Gastrocnemius medialis (tissue), 4 donors: ENCODE measurements around the gene FLII. TPM values are rescaled to one million over a fixed set of nuclear protein-coding genes. Genes with fewer than 3 reads are reported as not detected.

Source experiments
- ATAC-seq, 2 donors: fragments of 150-250 bp; one replicate each; pipeline ENCODE4 v1.9.1; 2016
- DNase-seq, 2 donors: peaks; one replicate each; pipeline ENCODE4 v3.0.0-alpha.2; 2019
- H3K27ac ChIP-seq, 4 donors: fragments of 200-600 bp; sonication (generic); 1 replicate in 1 of 4; 2 replicates in 3 of 4; pipeline ENCODE4 v1.5.1; 2016 to 2018; ENCODE audit warnings: mild to moderate bottlenecking in 2 of 4, moderate library complexity in 1 of 4
- H3K27me3 ChIP-seq, 3 donors: fragments of 200-600 bp; sonication (generic) in 2 of 3; 1 replicate in 1 of 3; 2 replicates in 2 of 3; pipeline versions ENCODE4 v1.5.1 to v1.6.0; 2016 to 2019; ENCODE audit warnings: mild to moderate bottlenecking in 1 of 3, moderate library complexity in 1 of 3
- H3K36me3 ChIP-seq, 2 donors: fragments of 200-600 bp; sonication (generic) in 1 of 2; one replicate each; pipeline ENCODE4 v1.5.1; 2017 to 2018
- H3K4me1 ChIP-seq, 2 donors: fragments of 200-600 bp; sonication (generic) in 1 of 2; one replicate each; pipeline ENCODE4 v1.5.1; 2016 to 2017; ENCODE audit warnings: mild to moderate bottlenecking in 2 of 2
- H3K4me3 ChIP-seq, 4 donors: fragments of 200-600 bp; sonication (generic) in 3 of 4; 1 replicate in 1 of 4; 2 replicates in 3 of 4; pipeline ENCODE4 v1.5.1; 2016 to 2019; ENCODE audit warnings: mild to moderate bottlenecking in 2 of 4
- H3K9me3 ChIP-seq, 3 donors: fragments of 200-600 bp; sonication (generic) in 2 of 3; 1 replicate in 1 of 3; 2 replicates in 2 of 3; pipeline ENCODE4 v1.5.1; 2016 to 2019
- POLR2A ChIP-seq, 2 donors: fragments of 450-650 bp; IDR thresholded peaks; one replicate each; pipeline ENCODE4 v1.6.1; 2017; ENCODE audit warnings: antibody characterized with exemption in 2 of 2, mild to moderate bottlenecking in 2 of 2, moderate library complexity in 2 of 2
- in situ Hi-C, 4 donors: fragments of 200-750 bp; cut with MboI; loops; one replicate each; pipeline versions ENCODE4 v1.15.0 to v1.8.0; 2017; ENCODE audit warnings: low sequenced_read_pairs in 4 of 4
- intact Hi-C: fragments of 100-400 bp; cut with DNase I; formaldehyde crosslinking; loops from one replicate; pipeline ENCODE4 v1.15.1; 2023; ENCODE audit warnings: low total_unique reads
- total RNA-seq, 4 donors: library from RNA; depleted of rRNA; stranded (reverse); fragments of >200 nt; gene quantifications; one replicate each; pipeline versions ENCODE4 v1.1.0 to v1.2.3, GENCODE V29; 2016
- TF ChIP-seq, protein P1 (sequence below), 5 experiments: fragments of 450-650 bp in 3 of 5; fragments of 200-600 bp in 2 of 5; sonication (generic) in 2 of 5; IDR thresholded peaks in 4 of 5; conservative IDR thresholded peaks in 1 of 5; 1 replicate in 4 of 5; 2 replicates in 1 of 5; pipeline ENCODE4 v1.5.1; 2016 to 2019; ENCODE audit warnings: antibody characterized with exemption in 5 of 5, mild to moderate bottlenecking in 3 of 5, moderate library complexity in 3 of 5

FLII gene
- total RNA-seq, 4 donors from 2014 or later, result 600 to 752 (median 681) TPM

DNA sequence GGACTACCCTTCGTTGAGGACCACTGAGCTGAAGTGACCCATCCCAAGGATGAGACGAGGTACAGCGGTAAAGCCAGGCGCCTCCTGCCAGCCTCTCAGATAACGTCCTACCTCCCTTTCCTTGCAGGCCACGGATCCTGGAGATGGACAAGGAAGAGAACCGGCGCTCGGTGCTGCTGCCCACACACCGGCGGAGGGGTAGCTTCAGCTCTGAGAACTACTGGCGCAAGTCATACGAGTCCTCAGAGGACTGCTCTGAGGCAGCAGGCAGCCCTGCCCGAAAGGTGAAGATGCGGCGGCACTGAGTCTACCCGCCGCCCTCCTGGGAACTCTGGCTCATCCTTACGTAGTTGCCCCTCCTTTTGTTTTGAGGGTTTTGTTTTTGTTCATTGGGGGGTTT lies 50.4 kb downstream of the FLII start:
- Histone ChIP-seq H3K27me3 (no peaks in the 10 kb centered on the region), H3K36me3 (peaks cover 0 to 60% of the 10 kb centered on the region in 2 donors), H3K4me1 (peaks cover 5 to 6% of the 10 kb centered on the region in 2 donors), H3K9me3 (no peaks in the 10 kb centered on the region), H3K4me3 (no peak overlapping the region), H3K27ac (no peak overlapping the region)
- ATAC-seq (no peak), DNase-seq (no peak)
- TF ChIP-seq POLR2A (IDR thresholded peaks at IDR 0.05), result no peak
- TF ChIP-seq, protein P1, sequence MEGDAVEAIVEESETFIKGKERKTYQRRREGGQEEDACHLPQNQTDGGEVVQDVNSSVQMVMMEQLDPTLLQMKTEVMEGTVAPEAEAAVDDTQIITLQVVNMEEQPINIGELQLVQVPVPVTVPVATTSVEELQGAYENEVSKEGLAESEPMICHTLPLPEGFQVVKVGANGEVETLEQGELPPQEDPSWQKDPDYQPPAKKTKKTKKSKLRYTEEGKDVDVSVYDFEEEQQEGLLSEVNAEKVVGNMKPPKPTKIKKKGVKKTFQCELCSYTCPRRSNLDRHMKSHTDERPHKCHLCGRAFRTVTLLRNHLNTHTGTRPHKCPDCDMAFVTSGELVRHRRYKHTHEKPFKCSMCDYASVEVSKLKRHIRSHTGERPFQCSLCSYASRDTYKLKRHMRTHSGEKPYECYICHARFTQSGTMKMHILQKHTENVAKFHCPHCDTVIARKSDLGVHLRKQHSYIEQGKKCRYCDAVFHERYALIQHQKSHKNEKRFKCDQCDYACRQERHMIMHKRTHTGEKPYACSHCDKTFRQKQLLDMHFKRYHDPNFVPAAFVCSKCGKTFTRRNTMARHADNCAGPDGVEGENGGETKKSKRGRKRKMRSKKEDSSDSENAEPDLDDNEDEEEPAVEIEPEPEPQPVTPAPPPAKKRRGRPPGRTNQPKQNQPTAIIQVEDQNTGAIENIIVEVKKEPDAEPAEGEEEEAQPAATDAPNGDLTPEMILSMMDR (IDR thresholded peaks at IDR 0.05 in 4 of 5, conservative IDR thresholded peaks at IDR 0.05 in 1 of 5), result no peak
- in situ Hi-C loops, result no loop called here
- intact Hi-C loops, result no loop called here

DNA sequence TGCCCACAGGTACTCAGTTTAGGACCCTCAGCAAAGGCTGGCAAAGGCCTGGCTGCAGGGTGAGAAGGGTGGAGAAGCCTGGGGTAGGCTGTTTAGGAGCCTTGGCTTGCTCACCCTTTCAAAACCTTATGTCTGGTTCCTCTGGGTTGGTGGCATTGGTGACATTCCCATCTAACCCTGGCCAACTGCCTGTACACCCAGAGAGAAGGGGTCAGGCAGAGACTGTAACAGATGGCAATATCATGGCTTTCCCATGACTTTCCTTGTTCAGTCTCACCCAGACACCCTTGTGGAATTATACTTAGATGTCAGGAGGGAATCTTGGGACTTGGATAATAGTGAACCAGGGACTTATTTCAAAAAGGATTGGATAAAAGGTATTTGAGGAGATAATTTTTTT lies 51.6 kb downstream of the FLII start:
- no peaks in the 10 kb centered on the region for H3K27me3 ChIP-seq
- peaks cover 0 to 60% of the 10 kb centered on the region in 2 donors for H3K36me3 ChIP-seq
- DNase-seq (no peak), ATAC-seq (no peak)
- intact Hi-C loops (no loop called here), in situ Hi-C loops (no loop called here)
- H3K4me1 ChIP-seq, result peaks cover 7 to 17% of the 10 kb centered on the region in 2 donors
- TF ChIP-seq, protein P1 (IDR thresholded peaks at IDR 0.05 in 4 of 5, conservative IDR thresholded peaks at IDR 0.05 in 1 of 5), result no peak
- no peak for TF ChIP-seq POLR2A (IDR thresholded peaks at IDR 0.05)
- no peak overlapping the region for H3K4me3 ChIP-seq
- H3K9me3 ChIP-seq, result no peaks in the 10 kb centered on the region
- H3K27ac ChIP-seq, result no peak overlapping the region

DNA sequence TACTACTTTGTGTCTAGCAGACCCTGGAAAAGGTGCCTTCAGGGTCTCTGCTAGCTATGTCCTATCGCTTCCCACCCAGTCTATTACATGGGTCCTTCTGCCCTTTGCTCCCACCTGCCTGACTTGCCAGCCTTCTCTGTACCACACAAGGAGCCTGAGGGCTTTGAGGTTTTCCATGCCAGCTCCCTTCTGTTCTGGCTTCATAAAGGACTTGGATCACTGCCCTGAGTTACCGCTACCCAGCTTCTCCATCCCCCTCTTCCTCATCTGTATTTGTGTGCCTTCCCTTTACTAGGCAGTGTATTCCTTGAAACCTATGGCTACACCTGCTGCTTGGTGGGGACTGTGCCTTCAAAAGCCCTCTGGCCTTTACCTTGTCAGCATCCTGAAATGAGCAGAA lies 52.7 kb downstream of the FLII start:
- H3K36me3 ChIP-seq, result peaks cover 0 to 59% of the 10 kb centered on the region in 2 donors
- in situ Hi-C loops, result no loop called here

DNA sequence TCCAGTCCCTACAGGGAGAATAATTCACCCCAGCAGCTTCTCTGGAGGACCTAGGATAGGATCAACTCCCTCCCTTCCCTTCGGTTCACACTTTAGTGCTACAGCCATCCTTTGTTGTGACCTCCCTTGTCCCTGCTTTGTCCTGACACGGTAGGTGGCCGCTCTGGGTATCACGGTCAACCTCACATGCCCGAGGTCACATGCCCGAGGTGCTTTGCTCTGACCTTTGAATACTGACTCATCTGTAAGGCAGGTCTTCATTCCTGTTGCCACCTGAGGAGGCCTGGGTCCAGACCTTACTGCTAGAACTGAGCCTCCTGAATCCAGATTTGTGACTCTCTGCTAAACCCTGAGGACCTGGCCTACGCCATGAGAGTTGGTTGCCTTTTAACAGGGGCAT lies 55.2 kb downstream of the FLII start:
- H3K27me3 ChIP-seq, result no peaks in the 10 kb centered on the region
- H3K4me1 ChIP-seq, result peaks cover 40 to 47% of the 10 kb centered on the region in 2 donors
- intact Hi-C loops (no loop called here), in situ Hi-C loops (no loop called here)
- no peaks in the 10 kb centered on the region for H3K9me3 ChIP-seq
- H3K36me3 ChIP-seq, result peaks cover 0 to 33% of the 10 kb centered on the region in 2 donors
- no peak overlapping the region for H3K4me3 ChIP-seq
- no peak for TF ChIP-seq POLR2A (IDR thresholded peaks at IDR 0.05)
- TF ChIP-seq, protein P1 (IDR thresholded peaks at IDR 0.05 in 4 of 5, conservative IDR thresholded peaks at IDR 0.05 in 1 of 5), result no peak
- peak overlapping the region in 3 of 4 donors; percentile 39 to 41 (median 39) for H3K27ac ChIP-seq
- ATAC-seq, result no peak
- no peak for DNase-seq

More for the DNA sequence above, 52.7 kb downstream of the FLII start:
- intact Hi-C loops, result no loop called here
- no peak for DNase-seq
- no peak for ATAC-seq
- Histone ChIP-seq H3K4me1 (peaks cover 14 to 24% of the 10 kb centered on the region in 2 donors), H3K4me3 (no peak overlapping the region), H3K27ac (no peak overlapping the region), H3K27me3 (no peaks in the 10 kb centered on the region), H3K9me3 (no peaks in the 10 kb centered on the region)
- TF ChIP-seq, protein P1 (IDR thresholded peaks at IDR 0.05 in 4 of 5, conservative IDR thresholded peaks at IDR 0.05 in 1 of 5), result no peak
- no peak for TF ChIP-seq POLR2A (IDR thresholded peaks at IDR 0.05)

DNA sequence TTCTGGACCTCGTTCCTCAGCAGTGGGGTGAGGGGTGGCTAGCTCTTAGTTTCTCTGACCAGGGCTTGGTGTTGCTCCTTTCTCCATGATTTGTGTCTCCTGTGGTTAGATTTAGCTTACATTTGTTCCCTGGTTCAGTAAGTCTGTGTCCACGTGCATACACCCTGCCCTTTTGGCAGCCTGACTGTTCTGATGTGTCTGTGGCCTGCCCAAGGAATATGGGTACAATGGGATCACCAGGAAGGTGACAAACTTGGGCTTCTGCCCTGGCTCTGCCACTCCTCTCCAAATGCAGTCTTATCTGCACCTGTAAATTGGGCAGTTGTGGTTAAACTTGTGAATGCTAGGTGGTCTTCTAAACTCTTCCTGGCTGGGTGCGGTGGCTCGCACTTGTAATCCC lies 57.4 kb downstream of the FLII start:
- Histone ChIP-seq H3K36me3 (peaks cover 0 to 24% of the 10 kb centered on the region in 2 donors), H3K4me3 (no peak overlapping the region), H3K4me1 (peaks cover 55 to 69% of the 10 kb centered on the region in 2 donors), H3K27ac (peak overlapping the region; percentile 14 to 82 (median 56)), H3K9me3 (no peaks in the 10 kb centered on the region), H3K27me3 (no peaks in the 10 kb centered on the region)
- peak; percentile 55 to 87 for ATAC-seq
- TF ChIP-seq, protein P1 (IDR thresholded peaks at IDR 0.05 in 4 of 5, conservative IDR thresholded peaks at IDR 0.05 in 1 of 5), result no peak
- TF ChIP-seq POLR2A (IDR thresholded peaks at IDR 0.05), result no peak
- intact Hi-C loops (no loop called here), in situ Hi-C loops (no loop called here)
- peak in 1 of 2 donors; percentile 66 for DNase-seq
